HCT116 (cell line): Measurements from ENCODE around the gene RFX3. TPM values are rescaled to one million over a fixed set of nuclear protein-coding genes. Genes with fewer than 3 reads are reported as not detected.

Experiments
- ATAC-seq: fragments of 200-7000 bp; cut with Tn5 transposase; 2 replicates; pipeline ENCODE4 v1.9.1; 2020; ENCODE audit warnings: mild to moderate bottlenecking, moderate library complexity
- BruUV-seq: library from RNA; stranded (reverse); fragments of 400-500 nt; replicated peaks from 2 replicates; lab custom pipeline; 2021; lab: Mats Ljungman, UMichigan
- CTCF ChIA-PET: fragments of 300-600 bp; sonication (Branson Sonifier 250); formaldehyde crosslinking; loops from one replicate; lab custom pipeline; 2021; ENCODE audit warnings: antibody characterized with exemption; lab: Charles Lee
- POLR2A ChIA-PET: fragments of 300-600, 350-600 bp; sonication (Branson Sonifier 250); formaldehyde crosslinking; loops from one replicate; lab custom pipeline; 2021; ENCODE audit warnings: antibody characterized with exemption; lab: Charles Lee
- RAD21 ChIA-PET, 2 experiments: fragments of 300-600 bp; sonication (Branson Sonifier 250); formaldehyde crosslinking; loops; one replicate each; lab custom pipeline; 2023; ENCODE audit warnings: low total read pairs in 2 of 2; ENCODE audit not compliant: uncharacterized antibody in 2 of 2, unreplicated experiment in 2 of 2, low non-redundant PET in 1 of 2; lab: Charles Lee
- DNase-seq: peaks from one replicate; pipeline ENCODE4 v3.0.0-alpha.2; 2010; ENCODE audit warnings: low read depth, low spot score
- H2AFZ ChIP-seq: fragments of 200-600 bp; shearing (Covaris generic), sonication (generic); 2 replicates; pipeline ENCODE4 v1.6.1; 2017; ENCODE audit warnings: low read depth, mixed run types, mixed read lengths, antibody characterized with exemption, low read length; ENCODE audit not compliant: poor library complexity, severe bottlenecking
- H3K27ac ChIP-seq: 2 replicates; pipeline ENCODE4 v1.5.1; 2012; ENCODE audit warnings: low read depth, low read length
- H3K27me3 ChIP-seq: fragments of 200-600 bp; sonication (generic); 2 replicates; pipeline ENCODE4 v1.6.1; 2016; ENCODE audit warnings: mixed run types, low read length, mixed read lengths; ENCODE audit not compliant: insufficient read depth
- H3K36me3 ChIP-seq, 2 experiments: fragments of 200-500 bp in 1 of 2; fragments of 200-600 bp in 1 of 2; sonication (Bioruptor generic) in 1 of 2; sonication (generic) in 1 of 2; 2 replicates each; pipeline versions ENCODE4 v1.5.1 to v1.6.1; 2014 to 2016; ENCODE audit warnings: low read length in 2 of 2, inconsistent platforms in 1 of 2, mixed read lengths in 1 of 2, mixed run types in 1 of 2; ENCODE audit not compliant: insufficient read depth in 2 of 2, control insufficient read depth in 1 of 2
- H3K4me1 ChIP-seq, 2 experiments: fragments of 200-600 bp in 1 of 2; sonication (generic) in 1 of 2; 2 replicates each; pipeline versions ENCODE4 v1.5.1 to v1.6.1; 2012 to 2017; ENCODE audit warnings: low read length in 2 of 2, inconsistent platforms in 1 of 2, mild to moderate bottlenecking in 1 of 2, mixed read lengths in 1 of 2, mixed run types in 1 of 2, moderate library complexity in 1 of 2; ENCODE audit not compliant: insufficient read depth in 2 of 2, control insufficient read depth in 1 of 2
- H3K4me2 ChIP-seq: fragments of 200-600 bp; sonication (generic); 2 replicates; pipeline ENCODE4 v1.6.1; 2017; ENCODE audit warnings: mixed run types, low read length, mixed read lengths
- H3K4me3 ChIP-seq, 2 experiments: fragments of 200-600 bp in 1 of 2; sonication (generic) in 1 of 2; replicated peaks in 1 of 2; 2 replicates each; pipeline ENCODE4 v1.5.1; 2011 to 2016; ENCODE audit warnings: low read length in 2 of 2, control low read depth in 1 of 2, low read depth in 1 of 2, mild to moderate bottlenecking in 1 of 2, mixed read lengths in 1 of 2, mixed run types in 1 of 2
- H3K79me2 ChIP-seq: fragments of 200-600 bp; sonication (generic); 2 replicates; pipeline ENCODE4 v1.6.1; 2017; ENCODE audit warnings: mild to moderate bottlenecking, mixed run types, low read length, moderate library complexity, mixed read lengths; ENCODE audit not compliant: insufficient read depth
- H3K9ac ChIP-seq: fragments of 200-600 bp; sonication (generic); 2 replicates; pipeline ENCODE4 v1.6.1; 2016; ENCODE audit warnings: low read length, mixed read lengths
- H3K9me2 ChIP-seq: fragments of 200-600 bp; sonication (generic), shearing (Covaris generic); 2 replicates; pipeline ENCODE4 v1.6.1; 2017; ENCODE audit warnings: mixed run types, mild to moderate bottlenecking, moderate library complexity; ENCODE audit not compliant: insufficient read depth
- H3K9me3 ChIP-seq, 2 experiments: fragments of 200-500 bp in 1 of 2; fragments of 200-600 bp in 1 of 2; sonication (Bioruptor generic) in 1 of 2; sonication (generic) in 1 of 2; 2 replicates each; pipeline ENCODE4 v1.6.1; 2014 to 2017; ENCODE audit warnings: low read length in 2 of 2, mixed read lengths in 2 of 2, inconsistent platforms in 1 of 2, low read depth in 1 of 2, mild to moderate bottlenecking in 1 of 2, mixed run types in 1 of 2, moderate library complexity in 1 of 2; ENCODE audit not compliant: control insufficient read depth in 1 of 2, insufficient read depth in 1 of 2
- H4K20me1 ChIP-seq: fragments of 200-600 bp; sonication (generic), shearing (Covaris generic); 2 replicates; pipeline ENCODE4 v1.6.1; 2017; ENCODE audit warnings: mixed run types, mild to moderate bottlenecking, moderate library complexity; ENCODE audit not compliant: insufficient read depth
- CBX3 ChIP-seq: IDR thresholded peaks from 2 replicates; pipeline ENCODE4 v1.6.1; 2012; ENCODE audit warnings: low read depth
- CEBPB ChIP-seq: IDR thresholded peaks from 2 replicates; pipeline ENCODE4 v1.6.1; 2012; ENCODE audit warnings: low read depth
- EGR1 ChIP-seq: IDR thresholded peaks from 2 replicates; pipeline ENCODE4 v1.6.1; 2012; ENCODE audit warnings: low read depth
- ELF1 ChIP-seq: IDR thresholded peaks from 2 replicates; pipeline ENCODE4 v1.6.1; 2012; ENCODE audit warnings: low read depth, borderline replicate concordance
- EZH2 ChIP-seq: fragments of 200-600 bp; sonication (generic); IDR thresholded peaks from 2 replicates; pipeline ENCODE4 v1.6.1; 2017; ENCODE audit warnings: antibody characterized with exemption, mixed run types
- EZH2phosphoT487 ChIP-seq: fragments of 200-600 bp; IDR thresholded peaks from 2 replicates; pipeline ENCODE4 v1.6.1; 2018; ENCODE audit warnings: antibody characterized with exemption, borderline replicate concordance
- JUND ChIP-seq: IDR thresholded peaks from 2 replicates; pipeline ENCODE4 v1.6.1; 2012
- POLR2AphosphoS5 ChIP-seq: IDR thresholded peaks from 2 replicates; pipeline ENCODE4 v1.6.1; 2011; ENCODE audit warnings: mild to moderate bottlenecking, low read depth, low read length, moderate library complexity
- RAD21 ChIP-seq: IDR thresholded peaks from 2 replicates; pipeline ENCODE4 v1.6.1; 2012; ENCODE audit warnings: low read depth, mild to moderate bottlenecking
- SIN3A ChIP-seq: IDR thresholded peaks from 2 replicates; pipeline ENCODE4 v1.6.1; 2012; ENCODE audit warnings: low read depth
- SP1 ChIP-seq: IDR thresholded peaks from 2 replicates; pipeline ENCODE4 v1.6.1; 2012; ENCODE audit warnings: low read depth
- TCF7L2 ChIP-seq: IDR thresholded peaks from 2 replicates; pipeline ENCODE4 v1.7.0; 2011; ENCODE audit warnings: borderline replicate concordance, inconsistent platforms; ENCODE audit not compliant: insufficient read depth, insufficient read length; ENCODE audit errors: extremely low read depth
- YY1 ChIP-seq: IDR thresholded peaks from 2 replicates; pipeline ENCODE4 v1.6.1; 2011; ENCODE audit warnings: low read length, low read depth, moderate library complexity, mild to moderate bottlenecking; ENCODE audit not compliant: insufficient replicate concordance; ENCODE audit errors: extremely low read depth
- ZFX ChIP-seq: fragments of 450-650 bp; IDR thresholded peaks from 2 replicates; pipeline ENCODE4 v1.6.1; 2017
- intact Hi-C: fragments of 100-400 bp; cut with micrococcal nuclease; formaldehyde crosslinking; loops from 2 replicates; pipeline ENCODE4 v1.10.0; 2022
- total RNA-seq: library from RNA; stranded (reverse); gene quantifications from one replicate; pipeline ENCODE4 v1.2.1, GENCODE V29; 2021; ENCODE audit not compliant: unreplicated experiment
- TF ChIP-seq, protein P1 (sequence below), 3 experiments: fragments of 200-600 bp in 1 of 3; sonication (generic) in 1 of 3; IDR thresholded peaks in 2 of 3; conservative IDR thresholded peaks in 1 of 3; 2 replicates each; pipeline ENCODE4 v1.5.1; 2012 to 2017; ENCODE audit warnings: low read depth in 2 of 3, low read length in 2 of 3, antibody characterized with exemption in 1 of 3, borderline replicate concordance in 1 of 3, control low read depth in 1 of 3, mild to moderate bottlenecking in 1 of 3, mixed read lengths in 1 of 3, mixed run types in 1 of 3, moderate library complexity in 1 of 3; ENCODE audit not compliant: insufficient read depth in 1 of 3
- TF ChIP-seq, protein P2 (sequence below): IDR thresholded peaks from 2 replicates; pipeline ENCODE4 v1.6.1; 2011; ENCODE audit warnings: mild to moderate bottlenecking, low read length, moderate library complexity; ENCODE audit not compliant: insufficient replicate concordance; ENCODE audit errors: extremely low read depth
- TF ChIP-seq, protein P3 (sequence below): IDR thresholded peaks from 2 replicates; pipeline ENCODE4 v1.6.1; 2012

The RFX3 gene
- total RNA-seq, 1 experiment from 2014 or later: 11.8 TPM

DNA sequence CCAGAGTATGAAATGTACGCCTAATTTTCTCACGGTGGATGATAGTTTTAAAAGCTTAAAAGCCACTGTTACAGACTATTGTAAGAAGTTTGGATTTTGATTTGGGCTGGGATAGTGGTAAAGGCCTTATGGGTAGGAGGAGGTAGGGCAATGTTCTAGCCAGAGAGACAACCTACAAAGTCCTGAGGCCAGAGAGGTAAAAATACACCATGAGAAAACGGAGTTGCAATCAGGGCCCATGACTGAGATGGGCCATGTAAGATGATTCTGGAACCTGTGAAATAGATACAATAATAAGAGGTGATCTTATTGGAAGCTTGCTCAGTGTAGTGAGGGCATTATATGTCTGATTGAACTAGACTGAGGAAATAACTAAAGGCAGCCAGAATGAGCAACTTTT lies 188.8 kb downstream of the RFX3 start:
- H3K36me3 ChIP-seq: no peaks in the 10 kb centered on the region
- H4K20me1 ChIP-seq: no peaks in the 10 kb centered on the region
- H3K4me1 ChIP-seq: peaks cover 0 to 7% of the 10 kb centered on the region in 2 experiments; a peak in 2 of 4 replicates
- ATAC-seq (no peak), DNase-seq (no peak)
- ChIA-PET POLR2A (no interaction called here), CTCF (no interaction called here), RAD21 (no interaction called here)
- no peaks in the 10 kb centered on the region for H3K79me2 ChIP-seq
- no peak overlapping the region for H3K4me2 ChIP-seq
- H3K9ac ChIP-seq: no peak overlapping the region
- H3K27me3 ChIP-seq: no peaks in the 10 kb centered on the region
- no peak overlapping the region for H3K4me3 ChIP-seq
- no peaks in the 10 kb centered on the region for H3K9me2 ChIP-seq
- intact Hi-C loops: no loop called here
- no TSS peak for BruUV-seq
- H2AFZ ChIP-seq: no peak overlapping the region
- H3K9me3 ChIP-seq: no peaks in the 10 kb centered on the region
- TF ChIP-seq YY1 (no peak), EZH2phosphoT487 (no peak), POLR2AphosphoS5 (no peak), SP1 (no peak), JUND (no peak), RAD21 (no peak), ZFX (no peak), SIN3A (no peak), CBX3 (no peak), TCF7L2 (no peak), EGR1 (no peak), CEBPB (no peak), ELF1 (no peak), EZH2 (no peak)
- TF ChIP-seq, protein P1, sequence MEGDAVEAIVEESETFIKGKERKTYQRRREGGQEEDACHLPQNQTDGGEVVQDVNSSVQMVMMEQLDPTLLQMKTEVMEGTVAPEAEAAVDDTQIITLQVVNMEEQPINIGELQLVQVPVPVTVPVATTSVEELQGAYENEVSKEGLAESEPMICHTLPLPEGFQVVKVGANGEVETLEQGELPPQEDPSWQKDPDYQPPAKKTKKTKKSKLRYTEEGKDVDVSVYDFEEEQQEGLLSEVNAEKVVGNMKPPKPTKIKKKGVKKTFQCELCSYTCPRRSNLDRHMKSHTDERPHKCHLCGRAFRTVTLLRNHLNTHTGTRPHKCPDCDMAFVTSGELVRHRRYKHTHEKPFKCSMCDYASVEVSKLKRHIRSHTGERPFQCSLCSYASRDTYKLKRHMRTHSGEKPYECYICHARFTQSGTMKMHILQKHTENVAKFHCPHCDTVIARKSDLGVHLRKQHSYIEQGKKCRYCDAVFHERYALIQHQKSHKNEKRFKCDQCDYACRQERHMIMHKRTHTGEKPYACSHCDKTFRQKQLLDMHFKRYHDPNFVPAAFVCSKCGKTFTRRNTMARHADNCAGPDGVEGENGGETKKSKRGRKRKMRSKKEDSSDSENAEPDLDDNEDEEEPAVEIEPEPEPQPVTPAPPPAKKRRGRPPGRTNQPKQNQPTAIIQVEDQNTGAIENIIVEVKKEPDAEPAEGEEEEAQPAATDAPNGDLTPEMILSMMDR (IDR thresholded peaks at IDR 0.05 in 2 of 3, conservative IDR thresholded peaks at IDR 0.05 in 1 of 3; ENCODE audit: borderline replicate concordance in 1 of 3, insufficient read depth in 1 of 3, low read depth in 2 of 3, low read length in 2 of 3): no peak
- TF ChIP-seq, protein P2, sequence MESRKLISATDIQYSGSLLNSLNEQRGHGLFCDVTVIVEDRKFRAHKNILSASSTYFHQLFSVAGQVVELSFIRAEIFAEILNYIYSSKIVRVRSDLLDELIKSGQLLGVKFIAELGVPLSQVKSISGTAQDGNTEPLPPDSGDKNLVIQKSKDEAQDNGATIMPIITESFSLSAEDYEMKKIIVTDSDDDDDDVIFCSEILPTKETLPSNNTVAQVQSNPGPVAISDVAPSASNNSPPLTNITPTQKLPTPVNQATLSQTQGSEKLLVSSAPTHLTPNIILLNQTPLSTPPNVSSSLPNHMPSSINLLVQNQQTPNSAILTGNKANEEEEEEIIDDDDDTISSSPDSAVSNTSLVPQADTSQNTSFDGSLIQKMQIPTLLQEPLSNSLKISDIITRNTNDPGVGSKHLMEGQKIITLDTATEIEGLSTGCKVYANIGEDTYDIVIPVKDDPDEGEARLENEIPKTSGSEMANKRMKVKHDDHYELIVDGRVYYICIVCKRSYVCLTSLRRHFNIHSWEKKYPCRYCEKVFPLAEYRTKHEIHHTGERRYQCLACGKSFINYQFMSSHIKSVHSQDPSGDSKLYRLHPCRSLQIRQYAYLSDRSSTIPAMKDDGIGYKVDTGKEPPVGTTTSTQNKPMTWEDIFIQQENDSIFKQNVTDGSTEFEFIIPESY: no peak
- TF ChIP-seq, protein P3, sequence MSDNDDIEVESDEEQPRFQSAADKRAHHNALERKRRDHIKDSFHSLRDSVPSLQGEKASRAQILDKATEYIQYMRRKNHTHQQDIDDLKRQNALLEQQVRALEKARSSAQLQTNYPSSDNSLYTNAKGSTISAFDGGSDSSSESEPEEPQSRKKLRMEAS: no peak
- H3K27ac ChIP-seq: no peak overlapping the region
